Panc1 (cell line): ENCODE measurements around the gene POLR2A. TPM values are rescaled to one million over a fixed set of nuclear protein-coding genes. Genes with fewer than 3 reads are reported as not detected.

Source experiments
- ATAC-seq: fragments of 200-7000 bp; cut with Tn5 transposase; 2 replicates; pipeline ENCODE4 v1.9.1; 2020; ENCODE audit warnings: mild to moderate bottlenecking, moderate library complexity
- BruUV-seq: library from RNA; stranded (reverse); fragments of 400-500 nt; replicated peaks from 2 replicates; lab custom pipeline; 2021; lab: Mats Ljungman, UMichigan
- CTCF ChIA-PET: fragments of 300-600 bp; sonication (Branson Sonifier 250); formaldehyde crosslinking; loops from one replicate; lab custom pipeline; 2022; ENCODE audit warnings: antibody characterized with exemption; lab: Charles Lee
- POLR2A ChIA-PET: fragments of 300-600 bp; sonication (Branson Sonifier 250); formaldehyde crosslinking; loops from one replicate; lab custom pipeline; 2022; ENCODE audit warnings: antibody characterized with exemption; lab: Charles Lee
- DNase-seq: peaks from one replicate; pipeline ENCODE4 v3.0.0-alpha.2; 2010; ENCODE audit warnings: low read depth, low spot score
- H3K27ac ChIP-seq: 2 replicates; pipeline ENCODE4 v1.5.1; 2011; ENCODE audit warnings: mild to moderate bottlenecking, low read length, inconsistent platforms
- H3K27me3 ChIP-seq: fragments of 200-500 bp; sonication (Bioruptor generic); 2 replicates; pipeline ENCODE4 v1.6.0; 2014; ENCODE audit warnings: low read length, inconsistent platforms; ENCODE audit not compliant: control insufficient read depth, insufficient read depth
- H3K36me3 ChIP-seq: fragments of 200-500 bp; sonication (Bioruptor generic); 2 replicates; pipeline ENCODE4 v1.5.1; 2014; ENCODE audit warnings: inconsistent platforms, mild to moderate bottlenecking, low read length, moderate library complexity; ENCODE audit not compliant: control insufficient read depth, insufficient read depth
- H3K4me1 ChIP-seq: 2 replicates; pipeline ENCODE4 v1.5.1; 2011; ENCODE audit warnings: inconsistent platforms, mild to moderate bottlenecking, low read length, moderate library complexity; ENCODE audit not compliant: control insufficient read depth, insufficient read depth
- H3K4me3 ChIP-seq, 2 experiments: 2 replicates each; pipeline ENCODE4 v1.5.1; 2011 to 2012; ENCODE audit warnings: low read depth in 2 of 2, low read length in 2 of 2, mild to moderate bottlenecking in 2 of 2, inconsistent platforms in 1 of 2, moderate library complexity in 1 of 2
- H3K9me3 ChIP-seq: fragments of 200-500 bp; sonication (Bioruptor generic); 2 replicates; pipeline ENCODE4 v1.5.1; 2014; ENCODE audit warnings: low read depth, mild to moderate bottlenecking, inconsistent platforms, low read length, moderate library complexity; ENCODE audit not compliant: control insufficient read depth, insufficient read depth
- POLR2AphosphoS5 ChIP-seq: IDR thresholded peaks from 2 replicates; pipeline ENCODE4 v1.6.1; 2012; ENCODE audit warnings: mild to moderate bottlenecking, low read depth, low read length, moderate library complexity
- SIN3A ChIP-seq: IDR thresholded peaks from 2 replicates; pipeline ENCODE4 v1.6.1; 2012; ENCODE audit warnings: low read depth, mild to moderate bottlenecking, low read length, moderate library complexity, borderline replicate concordance; ENCODE audit not compliant: insufficient read depth
- TCF7L2 ChIP-seq: IDR thresholded peaks from 2 replicates; pipeline ENCODE4 v1.6.1; 2011; ENCODE audit warnings: mild to moderate bottlenecking, low read depth, low read length, inconsistent platforms
- in situ Hi-C: cut with HindIII; loops from 2 replicates; pipeline ENCODE4 v1.10.0; 2016; ENCODE audit warnings: low sequenced_read_pairs, low pct_unique_long_range_greater_than_20kb
- intact Hi-C: fragments of 100-400 bp; cut with micrococcal nuclease; formaldehyde crosslinking; loops from one replicate; pipeline ENCODE4 v1.10.0; 2022; ENCODE audit not compliant: unreplicated experiment
- total RNA-seq: library from RNA; stranded (reverse); gene quantifications from one replicate; pipeline ENCODE4 v1.2.1, GENCODE V29; 2021; ENCODE audit not compliant: unreplicated experiment
- TF ChIP-seq, protein P1 (sequence below), 2 experiments: IDR thresholded peaks; 2 replicates each; pipeline ENCODE4 v1.6.1; 2011 to 2012; ENCODE audit warnings: low read depth in 2 of 2, control low read depth in 1 of 2, low read length in 1 of 2, mild to moderate bottlenecking in 1 of 2, moderate library complexity in 1 of 2; ENCODE audit not compliant: insufficient read depth in 1 of 2
- TF ChIP-seq, protein P2 (sequence below): fragments of 450-650 bp; IDR thresholded peaks from 2 replicates; pipeline ENCODE4 v1.5.1; 2017; ENCODE audit warnings: mild to moderate bottlenecking

Gene POLR2A
- total RNA-seq, 1 experiment from 2014 or later = 181 TPM

DNA sequence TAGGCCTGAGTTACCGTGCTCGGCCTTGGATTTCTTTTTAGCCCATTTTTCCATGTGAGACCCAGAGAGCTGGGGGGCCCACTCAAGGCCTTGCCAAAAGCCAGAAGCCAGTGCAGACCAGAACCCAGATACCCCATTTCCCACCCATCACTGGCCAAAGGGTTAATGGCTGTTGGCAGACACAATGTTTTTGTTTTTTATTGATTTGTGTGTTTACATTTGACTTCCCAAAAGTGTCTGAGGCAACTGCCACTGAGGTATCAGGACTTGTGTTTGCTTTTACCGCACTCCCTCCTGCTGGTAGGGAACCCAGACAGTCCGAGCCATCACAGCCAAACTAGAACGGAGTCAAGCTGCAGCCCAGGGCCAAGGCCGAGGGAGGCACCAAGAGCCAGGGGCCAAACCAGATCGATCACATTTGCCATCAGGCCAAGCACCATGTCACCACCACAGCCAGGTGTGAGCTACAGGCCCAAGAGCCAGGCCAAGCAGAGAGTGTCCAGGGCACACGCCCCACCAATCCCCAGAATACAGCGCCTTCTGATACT is 57.0 kb downstream of the POLR2A start:
- H3K4me1 ChIP-seq = no peaks in the 10 kb centered on the region
- no peaks in the 10 kb centered on the region for H3K27me3 ChIP-seq
- H3K9me3 ChIP-seq = no peaks in the 10 kb centered on the region
- ChIA-PET CTCF (no interaction called here), POLR2A (no interaction called here)
- no TSS peak for BruUV-seq
- intact Hi-C loops (no loop called here), in situ Hi-C loops (no loop called here)
- no peak overlapping the region for H3K4me3 ChIP-seq
- no peaks in the 10 kb centered on the region for H3K36me3 ChIP-seq
- DNase-seq (no peak), ATAC-seq (no peak)
- TF ChIP-seq SIN3A = no peak
- TF ChIP-seq, protein P1, sequence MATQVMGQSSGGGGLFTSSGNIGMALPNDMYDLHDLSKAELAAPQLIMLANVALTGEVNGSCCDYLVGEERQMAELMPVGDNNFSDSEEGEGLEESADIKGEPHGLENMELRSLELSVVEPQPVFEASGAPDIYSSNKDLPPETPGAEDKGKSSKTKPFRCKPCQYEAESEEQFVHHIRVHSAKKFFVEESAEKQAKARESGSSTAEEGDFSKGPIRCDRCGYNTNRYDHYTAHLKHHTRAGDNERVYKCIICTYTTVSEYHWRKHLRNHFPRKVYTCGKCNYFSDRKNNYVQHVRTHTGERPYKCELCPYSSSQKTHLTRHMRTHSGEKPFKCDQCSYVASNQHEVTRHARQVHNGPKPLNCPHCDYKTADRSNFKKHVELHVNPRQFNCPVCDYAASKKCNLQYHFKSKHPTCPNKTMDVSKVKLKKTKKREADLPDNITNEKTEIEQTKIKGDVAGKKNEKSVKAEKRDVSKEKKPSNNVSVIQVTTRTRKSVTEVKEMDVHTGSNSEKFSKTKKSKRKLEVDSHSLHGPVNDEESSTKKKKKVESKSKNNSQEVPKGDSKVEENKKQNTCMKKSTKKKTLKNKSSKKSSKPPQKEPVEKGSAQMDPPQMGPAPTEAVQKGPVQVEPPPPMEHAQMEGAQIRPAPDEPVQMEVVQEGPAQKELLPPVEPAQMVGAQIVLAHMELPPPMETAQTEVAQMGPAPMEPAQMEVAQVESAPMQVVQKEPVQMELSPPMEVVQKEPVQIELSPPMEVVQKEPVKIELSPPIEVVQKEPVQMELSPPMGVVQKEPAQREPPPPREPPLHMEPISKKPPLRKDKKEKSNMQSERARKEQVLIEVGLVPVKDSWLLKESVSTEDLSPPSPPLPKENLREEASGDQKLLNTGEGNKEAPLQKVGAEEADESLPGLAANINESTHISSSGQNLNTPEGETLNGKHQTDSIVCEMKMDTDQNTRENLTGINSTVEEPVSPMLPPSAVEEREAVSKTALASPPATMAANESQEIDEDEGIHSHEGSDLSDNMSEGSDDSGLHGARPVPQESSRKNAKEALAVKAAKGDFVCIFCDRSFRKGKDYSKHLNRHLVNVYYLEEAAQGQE (IDR thresholded peaks at IDR 0.05; ENCODE audit: insufficient read depth in 1 of 2, low read depth in 2 of 2, low read length in 1 of 2) = no peak
- no peak for TF ChIP-seq POLR2AphosphoS5
- no peak for TF ChIP-seq TCF7L2
- TF ChIP-seq, protein P2, sequence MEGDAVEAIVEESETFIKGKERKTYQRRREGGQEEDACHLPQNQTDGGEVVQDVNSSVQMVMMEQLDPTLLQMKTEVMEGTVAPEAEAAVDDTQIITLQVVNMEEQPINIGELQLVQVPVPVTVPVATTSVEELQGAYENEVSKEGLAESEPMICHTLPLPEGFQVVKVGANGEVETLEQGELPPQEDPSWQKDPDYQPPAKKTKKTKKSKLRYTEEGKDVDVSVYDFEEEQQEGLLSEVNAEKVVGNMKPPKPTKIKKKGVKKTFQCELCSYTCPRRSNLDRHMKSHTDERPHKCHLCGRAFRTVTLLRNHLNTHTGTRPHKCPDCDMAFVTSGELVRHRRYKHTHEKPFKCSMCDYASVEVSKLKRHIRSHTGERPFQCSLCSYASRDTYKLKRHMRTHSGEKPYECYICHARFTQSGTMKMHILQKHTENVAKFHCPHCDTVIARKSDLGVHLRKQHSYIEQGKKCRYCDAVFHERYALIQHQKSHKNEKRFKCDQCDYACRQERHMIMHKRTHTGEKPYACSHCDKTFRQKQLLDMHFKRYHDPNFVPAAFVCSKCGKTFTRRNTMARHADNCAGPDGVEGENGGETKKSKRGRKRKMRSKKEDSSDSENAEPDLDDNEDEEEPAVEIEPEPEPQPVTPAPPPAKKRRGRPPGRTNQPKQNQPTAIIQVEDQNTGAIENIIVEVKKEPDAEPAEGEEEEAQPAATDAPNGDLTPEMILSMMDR = no peak
- no peak overlapping the region for H3K27ac ChIP-seq

DNA sequence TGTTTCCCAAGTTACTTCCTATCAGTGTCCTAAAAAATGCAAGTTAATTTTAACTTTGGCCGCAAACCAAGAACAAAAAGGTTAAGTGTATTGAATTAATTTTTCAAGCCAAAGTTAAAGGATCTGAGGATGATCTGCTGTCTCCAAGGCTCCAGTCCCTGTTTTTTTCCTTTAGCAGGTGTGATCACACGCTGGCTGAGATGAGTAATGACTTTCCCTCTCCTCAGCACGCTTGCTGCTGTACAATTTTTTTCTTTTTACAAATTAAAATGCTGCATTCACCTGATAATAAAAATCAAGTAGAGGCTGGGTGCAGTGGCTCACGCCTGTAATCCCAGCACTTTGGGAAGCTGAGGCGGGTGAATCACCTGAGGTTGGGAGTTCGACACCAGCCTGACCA is 60.7 kb downstream of the POLR2A start:
- Histone ChIP-seq H3K27ac (no peak overlapping the region), H3K36me3 (no peaks in the 10 kb centered on the region), H3K4me1 (peaks cover 5% of the 10 kb centered on the region; the same call in 1 of the 2 replicates), H3K27me3 (no peaks in the 10 kb centered on the region), H3K4me3 (no peak overlapping the region), H3K9me3 (no peaks in the 10 kb centered on the region)
- no peak for TF ChIP-seq TCF7L2
- no TSS peak for BruUV-seq
- POLR2A ChIA-PET = no interaction called here
- CTCF ChIA-PET = no interaction called here
- intact Hi-C loops (no loop called here), in situ Hi-C loops (no loop called here)
- no peak for ATAC-seq
- DNase-seq = no peak

DNA sequence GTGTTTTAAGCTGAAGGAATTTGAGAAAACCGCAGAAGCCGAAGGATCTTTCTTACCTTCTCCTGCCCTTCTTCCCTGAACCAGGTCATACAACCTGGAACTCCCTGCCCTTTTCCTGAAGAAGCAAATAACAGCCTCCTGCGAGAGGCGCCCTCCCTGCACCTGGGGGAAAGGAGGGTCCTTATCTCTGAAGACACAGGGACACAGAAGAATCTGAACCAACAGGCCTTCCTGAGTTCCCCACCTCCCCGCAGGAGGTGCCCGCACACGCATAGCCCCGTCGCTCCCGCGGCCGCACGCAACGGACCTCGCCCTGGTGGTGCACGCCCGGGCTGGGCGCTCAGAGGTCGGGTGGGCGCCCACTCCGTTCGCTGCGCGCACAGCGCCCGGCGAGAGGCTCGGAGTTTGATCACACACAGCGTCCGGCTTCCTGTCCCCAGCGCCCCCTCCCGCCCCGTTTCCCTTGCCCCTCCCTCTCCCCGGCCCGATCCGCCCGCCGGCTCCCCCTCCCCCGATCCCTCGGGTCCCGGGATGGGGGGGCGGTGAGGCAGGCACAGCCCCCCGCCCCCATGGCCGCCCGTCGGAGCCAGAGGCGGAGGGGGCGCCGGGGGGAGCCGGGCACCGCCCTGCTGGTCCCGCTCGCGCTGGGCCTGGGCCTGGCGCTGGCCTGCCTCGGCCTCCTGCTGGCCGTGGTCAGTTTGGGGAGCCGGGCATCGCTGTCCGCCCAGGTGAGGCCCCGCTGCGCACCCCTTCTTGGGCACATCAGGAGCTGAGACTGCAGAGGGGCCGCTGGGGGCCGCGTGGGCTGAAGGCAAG is 64.6 kb downstream of the POLR2A start, which contains the start of gene TNFSF12:
Gene TNFSF12, plus strand, starts transcription at position 474 of the 816 bp plus-strand sequence. Its CDS starts 96 bp downstream, at position 570.
- intact Hi-C loops (no loop called here), in situ Hi-C loops (no loop called here)
- TF ChIP-seq SIN3A (no peak), TCF7L2 (no peak), POLR2AphosphoS5 (no peak)
- TF ChIP-seq, protein P2 = no peak; the same call in 1 of the 2 replicates
- TF ChIP-seq, protein P1 (IDR thresholded peaks at IDR 0.05; ENCODE audit: insufficient read depth in 1 of 2, low read depth in 2 of 2, low read length in 1 of 2) = no peak
- ChIA-PET POLR2A (no interaction called here), CTCF (no interaction called here)
- ATAC-seq = peak; percentile 85
- H3K4me3 ChIP-seq = peak within 1 kb of the TSS; percentile 50 to 67
- no peaks in the 10 kb centered on the region for H3K36me3 ChIP-seq
- no peak for DNase-seq
- H3K27me3 ChIP-seq = no peaks in the 10 kb centered on the region
- H3K4me1 ChIP-seq = peaks cover 5% of the 10 kb centered on the region; the same call in 1 of the 2 replicates
- H3K9me3 ChIP-seq = no peaks in the 10 kb centered on the region
- BruUV-seq = no TSS peak
- peak within 1 kb of the TSS; percentile 58 for H3K27ac ChIP-seq
